Dermis blood vessel endothelial cell (primary cell): Measurements from ENCODE around the gene CELF4. TPM values are rescaled to one million over a fixed set of nuclear protein-coding genes. Genes with fewer than 3 reads are reported as not detected.

Experiments used
- DNase-seq: peaks from one replicate; pipeline ENCODE4 v3.0.0; 2010
- total RNA-seq: library from RNA; depleted of rRNA; stranded (reverse); fragments of >200 nt; gene quantifications from 2 replicates; pipeline ENCODE4 v1.2.3, GENCODE V29; 2014

Gene CELF4
- total RNA-seq, 1 donor from 2014 or later = not detected

- DNase-seq = no peak
Observed at GRCh38 chr18:37572736-37573135, 7.1 kb upstream of the CELF4 start.

GRCh38 chr18:37571266-37571665 is 5.7 kb upstream of the CELF4 start:
- no peak for DNase-seq

- no peak for DNase-seq
Observed at GRCh38 chr18:37570336-37570930, 4.8 kb upstream of the CELF4 start.

GRCh38 chr18:37568671-37569070 is 3.1 kb upstream of the CELF4 start:
- DNase-seq = no peak

- no peak for DNase-seq
Observed at GRCh38 chr18:37567994-37568359, 2.4 kb upstream of the CELF4 start.

GRCh38 chr18:37567061-37567993 is 1.7 kb upstream of the CELF4 start:
- DNase-seq = no peak

GRCh38 chr18:37566479-37567060 is 972 bp upstream of the CELF4 start:
- DNase-seq = peak; percentile 1

GRCh38 chr18:37565977-37566478 is 430 bp upstream of the CELF4 start:
- peak; percentile 23 for DNase-seq

- peak; percentile 62 for DNase-seq
Observed at GRCh38 chr18:37564711-37565100, 892 bp downstream of the CELF4 start.

GRCh38 chr18:37563931-37564392 is 1.6 kb downstream of the CELF4 start:
- DNase-seq = no peak

- no peak for DNase-seq
Observed at GRCh38 chr18:37561986-37562385, 3.6 kb downstream of the CELF4 start.

GRCh38 chr18:37560003-37560402 is 5.6 kb downstream of the CELF4 start:
- DNase-seq = no peak

GRCh38 chr18:37559194-37559593 is 6.4 kb downstream of the CELF4 start:
- DNase-seq = no peak

- DNase-seq = no peak
Observed at GRCh38 chr18:37554399-37554787, 11.2 kb downstream of the CELF4 start.

GRCh38 chr18:37553633-37554398 is 11.8 kb downstream of the CELF4 start:
- peak; percentile 18 for DNase-seq

- DNase-seq = no peak
Observed at GRCh38 chr18:37552286-37552685, 13.3 kb downstream of the CELF4 start.

- DNase-seq = no peak
Observed at GRCh38 chr18:37551846-37552245, 13.8 kb downstream of the CELF4 start.

GRCh38 chr18:37551249-37551648 is 14.3 kb downstream of the CELF4 start:
- no peak for DNase-seq

- no peak for DNase-seq
Observed at GRCh38 chr18:37550118-37550875, 15.3 kb downstream of the CELF4 start.

GRCh38 chr18:37548679-37549289 is 16.8 kb downstream of the CELF4 start:
- no peak for DNase-seq

GRCh38 chr18:37547196-37547827 is 18.3 kb downstream of the CELF4 start:
- no peak for DNase-seq
